GM12892 (cell line): Measurements from ENCODE around the gene OR2F1.
"Not testable (repeated sequence)": the region's sequence is repeated elsewhere in the genome, so short reads cannot be mapped to it uniquely, and the experiment has no call there.

Experiments used
- POLR2A ChIP-seq: IDR thresholded peaks from 2 replicates; pipeline ENCODE4 v1.6.1; 2011; ENCODE audit warnings: low read depth, low read length, control low read depth
- POLR2AphosphoS5 ChIP-seq: IDR thresholded peaks from 2 replicates; pipeline ENCODE4 v1.6.1; 2011; ENCODE audit warnings: low read depth, low read length, control low read depth
- TAF1 ChIP-seq: IDR thresholded peaks from 2 replicates; pipeline ENCODE4 v1.6.1; 2011; ENCODE audit warnings: low read depth, mild to moderate bottlenecking, control low read depth, low read length, borderline replicate concordance

GRCh38 chr7:144010061-144010460 lies 55.4 kb downstream of the OR2F1 start:
- TF ChIP-seq POLR2A, POLR2AphosphoS5, TAF1: not testable (repeated sequence)
